ENCODE measurements around the gene GALNT17. TPM values are rescaled to one million over a fixed set of nuclear protein-coding genes. Genes with fewer than 3 reads are reported as not detected.

GALNT17 gene
- total RNA-seq, 2 experiments from 2014 or later, result not detected

DNA sequence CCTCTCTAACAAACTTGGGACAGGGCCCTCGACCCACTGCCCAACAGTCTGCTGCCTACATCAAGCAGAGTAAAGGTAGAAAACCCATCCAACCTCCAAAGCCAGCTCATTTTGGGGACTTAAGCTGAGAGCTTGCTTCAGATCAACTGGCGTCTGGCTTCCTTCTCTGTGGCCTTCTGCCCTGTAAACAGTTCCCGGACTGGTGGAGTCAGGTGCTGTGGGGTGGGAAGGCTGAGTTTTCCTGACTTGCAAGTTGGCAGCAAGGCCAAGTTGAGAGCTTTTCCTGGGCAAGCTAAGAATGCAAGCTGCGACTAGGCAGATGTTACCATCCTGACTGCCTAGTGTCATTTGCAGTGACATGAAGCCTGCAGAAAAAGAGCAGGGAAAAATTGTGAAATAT is 3.7 kb downstream of the GALNT17 start:
- Mint-ChIP-seq H3K9me3 (peaks cover 16% of the 10 kb centered on the region), H3K4me3 (no peak overlapping the region), H3K36me3 (ENCODE audit: low read depth) (no peaks in the 10 kb centered on the region), H3K27ac (no peak overlapping the region), H3K4me1 (peaks cover 2% of the 10 kb centered on the region), H3K27me3 (peaks cover 11% of the 10 kb centered on the region)
- ChIA-PET CTCF (no interaction called here), POLR2A (no interaction called here)
- no peak for DNase-seq

DNA sequence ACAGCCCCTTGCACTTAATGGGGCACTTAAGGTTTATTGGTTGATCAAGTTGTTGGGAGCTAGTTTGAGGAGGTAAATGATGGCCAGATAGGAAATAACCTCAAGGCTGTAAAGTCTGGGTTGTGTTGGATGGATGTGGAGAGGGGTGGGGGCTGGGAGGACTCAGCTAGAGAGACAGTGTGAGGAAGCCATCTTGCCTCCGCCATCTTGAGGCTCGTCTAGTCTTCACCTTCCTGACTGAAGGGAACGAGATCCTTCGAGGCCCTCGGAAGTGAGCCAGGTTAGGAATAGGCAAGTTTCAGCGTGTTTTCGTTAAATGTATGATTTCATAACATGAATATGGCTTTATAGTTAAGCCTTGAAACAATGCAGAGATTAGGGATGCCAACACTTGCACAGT is 5.5 kb downstream of the GALNT17 start:
- H3K27ac Mint-ChIP-seq, result no peak overlapping the region
- H3K27me3 Mint-ChIP-seq, result peaks cover 7% of the 10 kb centered on the region
- no peak overlapping the region for H3K4me3 Mint-ChIP-seq
- ChIA-PET CTCF (no interaction called here), POLR2A (no interaction called here)
- no peaks in the 10 kb centered on the region for H3K4me1 Mint-ChIP-seq
- no peak for DNase-seq
- peaks cover 18% of the 10 kb centered on the region for H3K9me3 Mint-ChIP-seq
- no peaks in the 10 kb centered on the region for H3K36me3 Mint-ChIP-seq (ENCODE audit: low read depth)

- Mint-ChIP-seq H3K4me3 (no peak overlapping the region), H3K36me3 (ENCODE audit: low read depth) (no peaks in the 10 kb centered on the region), H3K4me1 (no peaks in the 10 kb centered on the region), H3K9me3 (peaks cover 20% of the 10 kb centered on the region), H3K27ac (no peak overlapping the region), H3K27me3 (no peaks in the 10 kb centered on the region)
- DNase-seq, result no peak
- ChIA-PET POLR2A (no interaction called here), CTCF (no interaction called here)
Observed at GRCh38 chr7:71140264-71140663, 8.3 kb downstream of the GALNT17 start.

GRCh38 chr7:71144963-71145362 is 13.0 kb downstream of the GALNT17 start:
- ChIA-PET POLR2A (no interaction called here), CTCF (no interaction called here)
- Mint-ChIP-seq H3K36me3 (ENCODE audit: low read depth) (no peaks in the 10 kb centered on the region), H3K4me3 (no peak overlapping the region), H3K4me1 (no peaks in the 10 kb centered on the region), H3K27ac (no peak overlapping the region), H3K27me3 (no peaks in the 10 kb centered on the region), H3K9me3 (peaks cover 22% of the 10 kb centered on the region)
- DNase-seq, result no peak

GRCh38 chr7:71145906-71146901 is 14.3 kb downstream of the GALNT17 start:
- Mint-ChIP-seq H3K36me3 (ENCODE audit: low read depth) (no peaks in the 10 kb centered on the region), H3K27me3 (no peaks in the 10 kb centered on the region), H3K27ac (no peak overlapping the region), H3K4me3 (no peak overlapping the region), H3K9me3 (peaks cover 26% of the 10 kb centered on the region), H3K4me1 (no peaks in the 10 kb centered on the region)
- ChIA-PET POLR2A (no interaction called here), CTCF (no interaction called here)
- DNase-seq, result no peak

- H3K4me1 Mint-ChIP-seq, result no peaks in the 10 kb centered on the region
- H3K9me3 Mint-ChIP-seq, result peaks cover 26% of the 10 kb centered on the region
- no peak overlapping the region for H3K4me3 Mint-ChIP-seq
- no peak overlapping the region for H3K27ac Mint-ChIP-seq
- ChIA-PET CTCF (no interaction called here), POLR2A (no interaction called here)
- no peaks in the 10 kb centered on the region for H3K27me3 Mint-ChIP-seq
- DNase-seq, result no peak
- H3K36me3 Mint-ChIP-seq (ENCODE audit: low read depth), result no peaks in the 10 kb centered on the region
Observed at GRCh38 chr7:71148098-71148497, 16.2 kb downstream of the GALNT17 start.

DNA sequence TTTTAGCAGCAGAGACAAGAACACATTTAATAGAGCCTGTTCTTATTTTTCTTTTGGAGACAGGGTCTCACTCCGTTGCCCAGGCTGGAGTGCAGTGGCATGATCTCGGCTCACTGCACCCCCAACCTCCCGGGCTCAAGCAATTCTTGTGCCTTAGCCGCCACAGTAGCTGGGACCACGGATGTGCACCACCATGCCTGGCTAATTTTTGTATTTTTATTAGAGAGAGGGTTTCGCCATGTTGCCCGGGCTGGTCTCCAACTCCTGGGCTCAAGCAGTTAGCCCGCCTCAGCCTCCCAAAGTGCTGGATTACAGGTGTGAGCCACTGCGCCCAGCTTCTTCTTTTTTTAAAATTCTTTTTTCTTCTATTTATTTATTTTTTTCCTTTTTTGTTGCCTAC is 23.3 kb downstream of the GALNT17 start:
- H3K36me3 Mint-ChIP-seq (ENCODE audit: low read depth), result no peaks in the 10 kb centered on the region
- H3K4me3 Mint-ChIP-seq, result no peak overlapping the region
- ChIA-PET POLR2A (no interaction called here), CTCF (no interaction called here)
- H3K27me3 Mint-ChIP-seq, result no peaks in the 10 kb centered on the region
- DNase-seq, result no peak
- no peak overlapping the region for H3K27ac Mint-ChIP-seq
- no peaks in the 10 kb centered on the region for H3K4me1 Mint-ChIP-seq
- peaks cover 25% of the 10 kb centered on the region for H3K9me3 Mint-ChIP-seq

DNA sequence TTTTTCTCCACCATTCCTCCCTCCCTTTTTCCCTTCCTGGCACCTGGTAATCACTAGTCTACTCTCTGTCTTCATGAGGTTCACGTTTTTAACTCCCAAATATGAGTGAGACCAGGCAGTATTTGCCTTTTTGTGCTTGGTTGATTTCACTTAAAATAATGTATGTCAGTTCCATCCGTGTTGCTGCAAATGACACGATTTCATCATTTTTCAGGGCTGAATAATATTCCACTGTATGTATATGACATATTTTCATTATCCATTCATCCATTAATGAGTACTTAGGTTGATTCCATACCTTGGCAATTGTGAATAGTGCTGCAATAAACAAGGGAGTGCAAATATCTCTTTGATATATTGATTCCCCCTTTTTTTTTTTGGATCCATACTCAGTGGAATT is 25.8 kb downstream of the GALNT17 start:
- Mint-ChIP-seq H3K27ac (no peak overlapping the region), H3K9me3 (peaks cover 24% of the 10 kb centered on the region), H3K36me3 (ENCODE audit: low read depth) (no peaks in the 10 kb centered on the region), H3K4me3 (no peak overlapping the region), H3K4me1 (no peaks in the 10 kb centered on the region), H3K27me3 (no peaks in the 10 kb centered on the region)
- no peak for DNase-seq
- CTCF ChIA-PET, result no interaction called here
- POLR2A ChIA-PET, result no interaction called here

- no peak overlapping the region for H3K27ac Mint-ChIP-seq
- no peaks in the 10 kb centered on the region for H3K4me1 Mint-ChIP-seq
- no peaks in the 10 kb centered on the region for H3K27me3 Mint-ChIP-seq
- no peak for DNase-seq
- ChIA-PET POLR2A (no interaction called here), CTCF (no interaction called here)
- peaks cover 12% of the 10 kb centered on the region for H3K9me3 Mint-ChIP-seq
- no peaks in the 10 kb centered on the region for H3K36me3 Mint-ChIP-seq (ENCODE audit: low read depth)
- H3K4me3 Mint-ChIP-seq, result no peak overlapping the region
Observed at GRCh38 chr7:71165708-71166107, 33.8 kb downstream of the GALNT17 start.

GRCh38 chr7:71171476-71171875 is 39.5 kb downstream of the GALNT17 start:
- no peak for DNase-seq
- ChIA-PET CTCF (no interaction called here), POLR2A (no interaction called here)

DNA sequence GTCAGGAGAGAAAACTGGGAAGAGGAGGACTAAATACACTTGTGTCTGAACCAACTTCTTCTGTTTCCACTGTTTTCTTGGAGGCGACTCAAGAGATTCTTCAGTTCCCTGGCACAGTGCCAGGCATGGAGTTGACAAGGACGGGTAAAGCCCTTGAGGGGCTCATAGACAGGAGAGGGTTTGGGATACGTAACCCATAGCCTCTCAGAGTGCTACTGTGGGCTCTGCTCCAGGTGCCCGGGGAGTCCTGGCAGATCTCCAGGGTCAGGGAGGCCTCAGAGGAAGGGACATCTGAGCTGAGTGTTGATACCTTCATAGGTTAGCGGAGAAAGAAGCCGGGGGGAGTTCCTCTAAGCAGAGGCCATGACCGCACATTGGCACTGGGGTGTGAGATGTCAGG is 42.0 kb downstream of the GALNT17 start:
- no peak overlapping the region for H3K27ac Mint-ChIP-seq
- POLR2A ChIA-PET, result no interaction called here
- no peak for DNase-seq
- H3K36me3 Mint-ChIP-seq (ENCODE audit: low read depth), result no peaks in the 10 kb centered on the region
- CTCF ChIA-PET, result no interaction called here
- H3K4me3 Mint-ChIP-seq, result no peak overlapping the region
- H3K9me3 Mint-ChIP-seq, result peaks cover 14% of the 10 kb centered on the region
- H3K4me1 Mint-ChIP-seq, result no peaks in the 10 kb centered on the region
- no peaks in the 10 kb centered on the region for H3K27me3 Mint-ChIP-seq

More at GRCh38 chr7:71171476-71171875, 39.5 kb downstream of the GALNT17 start:
- Mint-ChIP-seq H3K27me3 (no peaks in the 10 kb centered on the region), H3K36me3 (ENCODE audit: low read depth) (no peaks in the 10 kb centered on the region), H3K9me3 (peaks cover 17% of the 10 kb centered on the region), H3K4me1 (no peaks in the 10 kb centered on the region), H3K27ac (no peak overlapping the region), H3K4me3 (no peak overlapping the region)

DNA sequence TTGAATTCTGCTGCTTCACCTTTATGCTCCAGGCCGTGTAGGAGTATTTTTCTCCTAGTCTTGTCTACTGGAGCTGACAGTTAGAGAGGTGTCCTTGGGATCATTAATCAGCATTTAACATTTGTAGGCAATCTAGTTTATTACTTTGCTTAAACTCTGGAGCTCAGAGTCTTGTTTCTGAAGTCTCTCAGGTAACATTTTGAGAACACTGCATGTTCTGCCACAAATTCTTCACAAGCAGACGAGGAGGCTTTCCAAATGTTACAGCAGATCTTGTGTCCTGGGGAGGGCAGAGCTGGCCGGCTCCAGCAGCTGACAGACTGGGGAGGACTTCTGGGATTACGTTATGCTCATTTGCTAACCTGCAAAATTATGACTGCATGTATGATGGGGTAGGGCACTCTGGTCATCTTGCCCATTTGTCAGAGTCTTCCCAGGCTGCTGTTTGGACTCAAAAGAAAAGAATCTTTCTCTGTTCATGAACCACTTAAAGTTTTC is 50.5 kb downstream of the GALNT17 start:
- no peaks in the 10 kb centered on the region for H3K36me3 Mint-ChIP-seq (ENCODE audit: low read depth)
- CTCF ChIA-PET, result no interaction called here

DNA sequence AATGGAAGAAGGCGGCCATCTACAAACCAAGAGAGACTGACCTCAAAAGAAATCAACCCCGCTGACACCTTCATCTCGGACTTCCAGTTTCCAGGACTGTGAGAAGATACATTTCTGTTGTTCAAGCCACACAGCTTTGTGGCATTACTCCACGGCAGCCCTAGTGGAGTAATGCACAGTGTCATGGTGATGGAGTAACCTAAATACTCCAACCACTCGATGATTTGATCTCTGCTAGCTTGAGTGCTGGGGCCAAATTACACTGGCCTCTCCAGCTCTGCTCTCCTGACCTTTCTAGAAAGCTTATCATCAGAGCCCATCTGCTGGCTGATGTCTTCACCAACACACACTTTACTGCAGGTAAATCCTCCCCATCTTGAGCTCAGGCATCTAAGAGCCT is 52.2 kb downstream of the GALNT17 start:
- Mint-ChIP-seq H3K36me3 (ENCODE audit: low read depth) (no peaks in the 10 kb centered on the region), H3K4me3 (no peak overlapping the region), H3K27ac (no peak overlapping the region), H3K27me3 (no peaks in the 10 kb centered on the region), H3K4me1 (no peaks in the 10 kb centered on the region), H3K9me3 (peaks cover 18% of the 10 kb centered on the region)
- ChIA-PET CTCF (no interaction called here), POLR2A (no interaction called here)
- no peak for DNase-seq

More for the DNA sequence above, 50.5 kb downstream of the GALNT17 start:
- Mint-ChIP-seq H3K9me3 (peaks cover 17% of the 10 kb centered on the region), H3K4me1 (no peaks in the 10 kb centered on the region), H3K27ac (no peak overlapping the region), H3K27me3 (no peaks in the 10 kb centered on the region), H3K4me3 (no peak overlapping the region)
- POLR2A ChIA-PET, result no interaction called here
- no peak for DNase-seq

DNA sequence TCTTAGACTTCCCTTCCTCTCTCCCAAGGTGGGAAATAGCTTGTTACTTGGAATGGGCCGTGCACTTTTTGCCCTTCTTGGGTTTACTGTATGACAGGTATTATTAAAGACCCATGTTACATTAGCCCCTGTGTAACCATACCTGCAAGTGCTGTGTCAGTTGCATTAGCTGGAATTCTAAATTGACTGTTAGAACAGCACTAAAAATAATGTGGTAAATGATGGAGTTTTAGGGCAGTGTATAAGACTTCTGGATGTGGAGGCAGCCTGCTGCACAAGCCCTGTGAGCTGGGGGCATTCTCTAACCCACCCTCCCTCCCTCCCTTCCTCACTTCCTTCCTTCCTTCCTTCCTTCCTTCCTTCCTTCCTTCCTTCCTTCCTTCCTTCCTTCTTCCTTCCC is 52.7 kb downstream of the GALNT17 start:
- Mint-ChIP-seq H3K36me3 (ENCODE audit: low read depth) (no peaks in the 10 kb centered on the region), H3K27me3 (no peaks in the 10 kb centered on the region), H3K4me1 (no peaks in the 10 kb centered on the region), H3K27ac (no peak overlapping the region), H3K9me3 (peaks cover 22% of the 10 kb centered on the region), H3K4me3 (no peak overlapping the region)
- CTCF ChIA-PET, result no interaction called here
- POLR2A ChIA-PET, result no interaction called here
- DNase-seq, result no peak

All from activated CD4-positive, alpha-beta memory T cell treated with anti-CD3 and anti-CD28 coated beads, Interleukin-2, amount 10 ng/mL, durations not matched to agents 7 days and 5 days (primary cell).